A673 (cell line): ENCODE results near the gene USE1.

Experiments
- EZH2 ChIP-seq: fragments of 200-600 bp; sonication (generic); IDR thresholded peaks from 2 replicates; pipeline ENCODE4 v1.6.1; 2017; ENCODE audit warnings: borderline replicate concordance, low read depth, mild to moderate bottlenecking, mixed read lengths, antibody characterized with exemption, low read length; ENCODE audit not compliant: poor library complexity, severe bottlenecking
- TF ChIP-seq, protein P1 (sequence below): fragments of 300-800, 200-600 bp; sonication (generic); conservative IDR thresholded peaks from 2 replicates; pipeline ENCODE4 v1.5.1; 2017; ENCODE audit warnings: low read depth, mild to moderate bottlenecking, antibody characterized with exemption, low read length, moderate library complexity, mixed read lengths

- TF ChIP-seq, protein P1, sequence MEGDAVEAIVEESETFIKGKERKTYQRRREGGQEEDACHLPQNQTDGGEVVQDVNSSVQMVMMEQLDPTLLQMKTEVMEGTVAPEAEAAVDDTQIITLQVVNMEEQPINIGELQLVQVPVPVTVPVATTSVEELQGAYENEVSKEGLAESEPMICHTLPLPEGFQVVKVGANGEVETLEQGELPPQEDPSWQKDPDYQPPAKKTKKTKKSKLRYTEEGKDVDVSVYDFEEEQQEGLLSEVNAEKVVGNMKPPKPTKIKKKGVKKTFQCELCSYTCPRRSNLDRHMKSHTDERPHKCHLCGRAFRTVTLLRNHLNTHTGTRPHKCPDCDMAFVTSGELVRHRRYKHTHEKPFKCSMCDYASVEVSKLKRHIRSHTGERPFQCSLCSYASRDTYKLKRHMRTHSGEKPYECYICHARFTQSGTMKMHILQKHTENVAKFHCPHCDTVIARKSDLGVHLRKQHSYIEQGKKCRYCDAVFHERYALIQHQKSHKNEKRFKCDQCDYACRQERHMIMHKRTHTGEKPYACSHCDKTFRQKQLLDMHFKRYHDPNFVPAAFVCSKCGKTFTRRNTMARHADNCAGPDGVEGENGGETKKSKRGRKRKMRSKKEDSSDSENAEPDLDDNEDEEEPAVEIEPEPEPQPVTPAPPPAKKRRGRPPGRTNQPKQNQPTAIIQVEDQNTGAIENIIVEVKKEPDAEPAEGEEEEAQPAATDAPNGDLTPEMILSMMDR: no peak
- no peak for TF ChIP-seq EZH2
Observed at GRCh38 chr19:17196610-17197009, 18.5 kb upstream of the USE1 start.
